Thymus (tissue), 11 donors: ENCODE data around the gene USH2A. TPM values are rescaled to one million over a fixed set of nuclear protein-coding genes. Genes with fewer than 3 reads are reported as not detected.

ENCODE experiments used
- DNase-seq, 9 donors: peaks; one replicate each; pipeline ENCODE4 v3.0.0-alpha.2; 2013; ENCODE audit warnings: low spot score in 9 of 9, low read depth in 6 of 9, missing footprints in 1 of 9
- H3K27ac ChIP-seq, 2 donors: one replicate each; pipeline ENCODE4 v1.5.1; 2013; ENCODE audit warnings: control low read depth in 1 of 2, low read depth in 1 of 2, low read length in 1 of 2, mild to moderate bottlenecking in 1 of 2, moderate library complexity in 1 of 2
- H3K27me3 ChIP-seq, 2 donors: one replicate each; pipeline ENCODE4 v1.5.1; 2013; ENCODE audit warnings: low read length in 1 of 2; ENCODE audit not compliant: control insufficient read depth in 2 of 2, insufficient read depth in 1 of 2
- H3K36me3 ChIP-seq, 2 donors: one replicate each; pipeline ENCODE4 v1.5.1; 2013; ENCODE audit warnings: low read length in 1 of 2, mild to moderate bottlenecking in 1 of 2, moderate library complexity in 1 of 2; ENCODE audit not compliant: control insufficient read depth in 2 of 2, insufficient read depth in 2 of 2
- H3K4me1 ChIP-seq, 2 donors: one replicate each; pipeline ENCODE4 v1.5.1; 2013; ENCODE audit warnings: low read length in 2 of 2; ENCODE audit not compliant: control insufficient read depth in 2 of 2, insufficient read depth in 2 of 2
- H3K4me3 ChIP-seq, 2 donors: one replicate each; pipeline ENCODE4 v1.5.1; 2013; ENCODE audit warnings: low read length in 2 of 2, control low read depth in 1 of 2, mild to moderate bottlenecking in 1 of 2
- H3K9me3 ChIP-seq, 2 donors: one replicate each; pipeline ENCODE4 v1.5.1; 2013; ENCODE audit warnings: low read length in 1 of 2, mild to moderate bottlenecking in 1 of 2; ENCODE audit not compliant: control insufficient read depth in 2 of 2, insufficient read depth in 1 of 2
- WGBS: extraction: QIAGEN DNeasy Blood & Tissue Kit; methylation state at CpG from one replicate; pipeline ENCODE4 v1.1.7; 2013; 5-methylcytosine and 5-hydroxymethylcytosine counted together
- polyA plus RNA-seq: library from polyadenylated mRNA; stranded (reverse); fragments of 200-250 nt; gene quantifications from one replicate; pipeline ENCODE4 v1.2.3, GENCODE V29; 2013
- total RNA-seq: library from RNA; stranded (reverse); fragments of 120-200 nt; gene quantifications from one replicate; pipeline ENCODE4 v1.2.4, GENCODE V29; 2013
- donor health status: healthy.

USH2A gene
- total and polyA plus RNA-seq, 2 donors, result 0.09 to 0.14 TPM

DNA sequence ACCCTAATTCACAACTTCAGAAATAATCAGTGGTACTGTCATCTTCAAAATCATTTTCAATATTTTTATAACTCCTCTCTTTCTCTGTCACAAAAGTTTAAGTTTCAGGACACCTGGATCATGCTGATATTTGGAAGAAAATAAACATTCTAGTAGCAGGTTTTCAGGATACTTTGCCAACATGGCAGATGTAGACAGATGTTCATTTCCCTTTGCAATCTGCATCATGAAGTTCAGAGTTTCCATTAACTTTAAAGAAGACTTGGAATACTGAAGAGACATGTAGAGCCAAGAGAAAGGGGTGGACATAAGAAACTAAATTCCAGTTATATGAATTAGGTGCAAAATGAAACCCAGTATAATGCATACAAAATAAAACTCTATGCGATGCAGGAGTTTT lies 218.1 kb downstream of the USH2A start:
- 89% methylated on average over 1 of the region's 1 CpG for WGBS
- Histone ChIP-seq H3K36me3 (no peaks in the 10 kb centered on the region), H3K9me3 (no peaks in the 10 kb centered on the region), H3K27ac (no peak overlapping the region), H3K4me3 (no peak overlapping the region), H3K27me3 (no peaks in the 10 kb centered on the region), H3K4me1 (no peaks in the 10 kb centered on the region)
- DNase-seq, result no peak

DNA sequence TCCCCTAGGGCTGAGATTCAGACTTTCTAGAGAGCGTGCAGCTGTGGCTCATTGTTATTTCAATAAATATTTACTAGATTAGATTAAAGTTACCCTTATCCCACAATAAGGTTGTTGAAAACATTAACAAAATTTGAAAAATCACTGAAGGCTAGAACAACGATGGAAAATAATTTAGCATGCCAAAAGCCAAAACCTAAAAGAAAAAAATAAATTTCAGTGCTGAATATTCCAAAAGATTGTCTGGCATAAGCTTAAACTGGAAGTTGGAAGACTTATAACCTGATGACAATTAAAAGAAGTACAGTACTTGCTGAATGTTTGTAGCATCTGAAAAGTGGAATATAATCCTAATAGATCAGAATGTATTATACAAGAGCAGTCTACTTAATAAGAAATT lies 221.3 kb downstream of the USH2A start:
- 91% methylated on average over 2 of the region's 2 CpGs for WGBS
- Histone ChIP-seq H3K9me3 (no peaks in the 10 kb centered on the region), H3K4me1 (no peaks in the 10 kb centered on the region), H3K27me3 (no peaks in the 10 kb centered on the region), H3K4me3 (no peak overlapping the region), H3K36me3 (no peaks in the 10 kb centered on the region), H3K27ac (no peak overlapping the region)
- DNase-seq, result no peak

DNA sequence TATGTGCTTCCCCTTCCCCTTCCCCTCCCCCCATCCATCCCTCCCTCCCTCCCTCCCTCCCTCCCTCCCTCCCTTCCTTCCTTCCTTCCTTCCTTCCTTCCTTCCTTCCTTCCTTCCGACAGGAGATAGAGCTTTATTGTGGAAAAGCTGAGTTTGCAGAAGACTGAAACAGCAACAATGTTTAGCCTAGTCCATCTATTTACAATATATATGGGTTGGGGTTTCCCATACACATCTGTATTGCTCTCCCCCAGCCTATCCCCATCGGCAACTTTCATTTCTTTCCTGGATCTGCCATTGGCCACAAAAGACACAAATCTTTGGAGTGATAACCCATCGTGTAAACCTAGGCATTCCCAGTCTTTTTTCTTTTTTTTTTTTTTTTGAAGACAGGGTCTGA lies 222.3 kb downstream of the USH2A start:
- H3K4me1 ChIP-seq, result no peaks in the 10 kb centered on the region
- H3K9me3 ChIP-seq, result no peaks in the 10 kb centered on the region
- no peaks in the 10 kb centered on the region for H3K36me3 ChIP-seq
- DNase-seq, result no peak
- WGBS, result 96% methylated on average over 2 of the region's 3 CpGs
- no peaks in the 10 kb centered on the region for H3K27me3 ChIP-seq
- no peak overlapping the region for H3K4me3 ChIP-seq
- no peak overlapping the region for H3K27ac ChIP-seq

DNA sequence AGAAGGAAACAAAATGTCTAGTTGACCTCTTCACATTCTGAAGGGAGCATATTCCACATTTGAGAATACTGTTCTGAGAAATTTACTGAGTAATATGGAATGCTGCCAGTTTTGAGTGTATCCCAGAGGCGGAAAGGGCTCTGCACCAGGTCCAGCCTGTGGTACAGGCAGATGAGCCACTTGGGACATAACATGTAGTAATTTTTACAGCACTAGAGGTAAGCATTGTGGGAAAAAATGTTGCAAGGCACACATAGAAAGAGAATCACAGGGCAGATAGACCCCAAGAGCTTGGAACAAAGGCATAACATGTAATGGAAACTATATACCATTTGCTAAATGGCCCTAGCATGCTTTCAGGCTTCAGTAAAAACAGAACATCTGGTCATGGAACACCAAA lies 228.5 kb downstream of the USH2A start:
- Histone ChIP-seq H3K27me3 (no peaks in the 10 kb centered on the region), H3K27ac (no peak overlapping the region), H3K9me3 (no peaks in the 10 kb centered on the region), H3K36me3 (no peaks in the 10 kb centered on the region), H3K4me1 (no peaks in the 10 kb centered on the region), H3K4me3 (no peak overlapping the region)
- 95% methylated on average over 1 of the region's 1 CpG for WGBS
- no peak for DNase-seq

DNA sequence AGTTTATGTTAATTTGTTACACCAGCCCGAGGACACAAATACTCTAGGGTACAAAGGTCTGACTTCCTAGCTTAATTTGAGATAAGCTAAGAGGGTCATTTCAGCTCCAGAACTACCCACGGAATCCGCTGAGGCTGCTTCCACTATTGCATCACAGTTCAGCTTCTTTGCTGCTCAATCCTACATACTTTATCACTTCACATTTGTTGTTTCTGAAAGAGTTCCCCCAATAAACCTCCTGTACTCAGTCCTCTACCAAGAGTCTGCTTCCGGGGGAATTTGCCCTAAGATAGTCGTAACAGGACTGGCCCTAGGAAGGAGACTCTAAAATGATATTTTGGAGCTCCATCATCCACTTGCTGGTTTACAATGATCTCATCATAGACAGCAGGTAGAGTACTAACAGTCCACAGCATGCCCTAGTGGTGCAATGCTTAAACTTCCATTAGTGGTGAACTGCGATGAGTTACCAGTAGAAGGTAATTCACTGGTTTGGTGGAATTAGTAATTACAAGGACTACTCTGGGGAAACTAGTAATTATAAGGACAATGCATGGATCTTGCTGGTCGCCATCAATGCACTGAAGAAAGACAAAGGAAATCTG lies 229.3 kb downstream of the USH2A start:
- H3K9me3 ChIP-seq, result no peaks in the 10 kb centered on the region
- no peaks in the 10 kb centered on the region for H3K27me3 ChIP-seq
- no peaks in the 10 kb centered on the region for H3K36me3 ChIP-seq
- 89% methylated on average over 7 of the region's 7 CpGs for WGBS
- no peaks in the 10 kb centered on the region for H3K4me1 ChIP-seq
- no peak for DNase-seq
- H3K4me3 ChIP-seq, result no peak overlapping the region
- no peak overlapping the region for H3K27ac ChIP-seq

DNA sequence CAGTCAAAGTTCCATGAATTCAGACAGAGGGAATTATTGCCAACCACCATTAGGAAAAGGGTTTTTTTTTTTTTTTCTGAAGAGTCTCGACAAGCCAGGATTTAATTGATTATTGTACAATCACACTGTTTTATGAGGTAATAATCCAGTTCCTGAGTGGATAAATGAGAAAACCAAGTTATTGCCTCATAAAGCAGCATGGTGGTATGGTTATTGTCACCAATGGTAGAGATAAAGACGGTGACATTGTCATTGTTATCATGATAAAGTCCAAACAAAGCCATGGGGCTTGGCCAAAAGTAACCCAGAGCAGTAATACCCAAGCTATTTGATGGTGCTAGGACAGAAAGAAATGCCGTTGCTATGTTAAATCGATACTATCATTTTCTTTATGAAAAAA lies 232.8 kb downstream of the USH2A start:
- WGBS, result 77% methylated on average over 4 of the region's 4 CpGs
- H3K27ac ChIP-seq, result no peak overlapping the region
- H3K9me3 ChIP-seq, result no peaks in the 10 kb centered on the region
- no peak for DNase-seq
- H3K27me3 ChIP-seq, result no peaks in the 10 kb centered on the region
- H3K4me1 ChIP-seq, result no peaks in the 10 kb centered on the region
- no peaks in the 10 kb centered on the region for H3K36me3 ChIP-seq
- no peak overlapping the region for H3K4me3 ChIP-seq

DNA sequence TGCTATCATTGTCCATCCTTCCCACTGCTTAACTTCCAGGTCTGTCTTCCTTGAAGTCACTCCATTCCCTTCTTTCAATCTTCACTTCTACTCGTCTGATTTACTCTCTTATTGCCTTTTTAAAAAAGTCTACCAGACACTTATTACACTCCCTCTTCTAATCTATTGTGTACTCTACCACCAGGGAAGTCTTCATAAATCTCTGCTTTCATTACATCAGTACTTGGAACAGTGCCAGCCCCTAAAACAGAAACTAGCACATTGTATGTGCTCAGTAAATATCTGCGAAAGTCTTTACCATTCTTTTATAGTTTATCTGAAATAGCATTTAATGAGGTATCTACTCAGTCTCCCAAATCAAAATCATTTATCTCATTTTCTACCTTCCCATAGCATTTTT lies 236.4 kb downstream of the USH2A start:
- H3K27me3 ChIP-seq, result no peaks in the 10 kb centered on the region
- no peak overlapping the region for H3K27ac ChIP-seq
- H3K4me1 ChIP-seq, result no peaks in the 10 kb centered on the region
- 74% methylated on average over 2 of the region's 2 CpGs for WGBS
- no peak overlapping the region for H3K4me3 ChIP-seq
- DNase-seq, result no peak
- no peaks in the 10 kb centered on the region for H3K9me3 ChIP-seq
- no peaks in the 10 kb centered on the region for H3K36me3 ChIP-seq

DNA sequence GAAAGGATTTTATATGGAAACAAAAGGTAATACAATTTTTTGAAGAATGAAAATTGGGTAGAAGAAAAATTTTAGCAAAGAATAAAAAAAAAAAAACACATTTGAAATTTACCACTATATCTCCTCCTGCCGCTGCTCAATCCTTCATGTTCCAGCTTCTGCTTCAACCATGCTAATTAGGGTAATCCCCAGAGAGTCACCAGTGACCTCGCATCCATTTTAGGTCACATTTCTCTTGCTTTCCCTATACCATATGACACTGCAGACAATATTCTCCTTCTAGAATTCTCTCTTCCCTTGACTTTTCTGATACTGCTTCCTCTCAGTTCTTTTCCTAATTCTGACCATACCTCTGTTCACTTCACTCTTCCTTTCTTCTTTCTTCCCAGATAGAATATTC lies 237.1 kb downstream of the USH2A start:
- Histone ChIP-seq H3K4me1 (no peaks in the 10 kb centered on the region), H3K4me3 (no peak overlapping the region), H3K36me3 (no peaks in the 10 kb centered on the region), H3K27ac (no peak overlapping the region), H3K27me3 (no peaks in the 10 kb centered on the region), H3K9me3 (no peaks in the 10 kb centered on the region)
- no peak for DNase-seq
- WGBS, result 84% methylated on average over 2 of the region's 2 CpGs

DNA sequence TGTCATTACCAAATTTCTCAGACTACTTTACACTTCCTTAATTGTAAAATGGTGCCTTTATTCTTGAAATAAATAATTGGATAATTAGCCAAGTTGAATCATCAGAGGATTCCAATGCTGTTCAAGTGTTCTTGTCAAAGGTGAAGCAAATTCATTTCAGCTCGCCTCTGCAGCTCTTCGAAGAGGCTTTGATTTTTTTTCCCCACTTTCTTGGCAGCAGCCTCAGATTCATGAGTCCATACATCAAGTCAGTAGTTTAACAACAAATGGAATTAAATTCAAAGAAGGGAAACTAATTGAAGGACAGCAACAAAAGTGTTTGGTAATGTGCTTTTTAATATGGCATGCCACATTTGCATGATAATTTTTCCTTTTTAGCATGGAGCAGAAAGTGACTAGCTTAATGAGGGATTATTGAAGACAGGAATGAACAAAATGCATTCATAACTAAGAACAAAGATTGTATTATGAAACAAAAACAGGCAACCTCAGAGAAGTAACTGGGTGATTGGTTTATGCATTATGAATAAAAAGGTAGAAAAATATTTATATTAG lies 239.0 kb downstream of the USH2A start:
- 86% methylated on average over 2 of the region's 2 CpGs for WGBS
- no peak for DNase-seq
- no peak overlapping the region for H3K27ac ChIP-seq
- H3K36me3 ChIP-seq, result no peaks in the 10 kb centered on the region
- H3K9me3 ChIP-seq, result no peaks in the 10 kb centered on the region
- no peaks in the 10 kb centered on the region for H3K27me3 ChIP-seq
- H3K4me1 ChIP-seq, result no peaks in the 10 kb centered on the region
- H3K4me3 ChIP-seq, result no peak overlapping the region
